ENCODE measurements around the gene GEMIN4. TPM values are rescaled to one million over a fixed set of nuclear protein-coding genes. Genes with fewer than 3 reads are reported as not detected.

GEMIN4 gene
- total RNA-seq, 1 experiment from 2014 or later: 13.4 TPM

DNA sequence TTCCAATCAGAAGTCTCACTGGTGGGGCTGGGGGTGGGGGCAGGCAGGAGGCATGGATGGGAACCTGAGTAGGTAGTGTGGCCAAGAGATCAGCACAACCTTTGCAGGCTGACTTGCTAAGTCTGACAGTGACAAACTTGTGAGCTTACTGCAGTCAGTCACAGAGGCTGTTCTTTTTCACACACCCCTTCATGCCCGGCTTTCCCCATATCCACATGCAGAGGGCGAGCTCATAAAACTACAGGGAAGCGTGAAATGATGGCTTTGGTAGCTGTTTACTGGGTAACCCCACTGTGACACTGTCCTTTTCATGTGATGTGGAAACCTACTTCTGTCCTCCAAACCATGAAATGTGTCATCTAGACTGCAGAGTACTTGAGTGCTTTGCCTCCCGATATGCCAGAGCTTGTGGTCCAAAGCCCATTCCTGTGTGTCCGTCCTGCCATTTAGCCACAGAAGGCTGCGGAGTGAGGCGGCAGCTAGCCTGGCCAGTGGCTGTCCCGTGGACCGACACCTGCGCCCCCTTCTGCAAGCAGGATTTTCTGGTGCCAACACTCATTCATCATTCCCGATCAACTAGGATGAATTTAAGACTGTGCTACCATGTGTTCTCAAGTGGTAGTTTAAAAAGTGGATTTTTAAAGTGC lies 9.8 kb downstream of the GEMIN4 start:
- no peak for DNase-seq (ENCODE audit: low read depth)

DNA sequence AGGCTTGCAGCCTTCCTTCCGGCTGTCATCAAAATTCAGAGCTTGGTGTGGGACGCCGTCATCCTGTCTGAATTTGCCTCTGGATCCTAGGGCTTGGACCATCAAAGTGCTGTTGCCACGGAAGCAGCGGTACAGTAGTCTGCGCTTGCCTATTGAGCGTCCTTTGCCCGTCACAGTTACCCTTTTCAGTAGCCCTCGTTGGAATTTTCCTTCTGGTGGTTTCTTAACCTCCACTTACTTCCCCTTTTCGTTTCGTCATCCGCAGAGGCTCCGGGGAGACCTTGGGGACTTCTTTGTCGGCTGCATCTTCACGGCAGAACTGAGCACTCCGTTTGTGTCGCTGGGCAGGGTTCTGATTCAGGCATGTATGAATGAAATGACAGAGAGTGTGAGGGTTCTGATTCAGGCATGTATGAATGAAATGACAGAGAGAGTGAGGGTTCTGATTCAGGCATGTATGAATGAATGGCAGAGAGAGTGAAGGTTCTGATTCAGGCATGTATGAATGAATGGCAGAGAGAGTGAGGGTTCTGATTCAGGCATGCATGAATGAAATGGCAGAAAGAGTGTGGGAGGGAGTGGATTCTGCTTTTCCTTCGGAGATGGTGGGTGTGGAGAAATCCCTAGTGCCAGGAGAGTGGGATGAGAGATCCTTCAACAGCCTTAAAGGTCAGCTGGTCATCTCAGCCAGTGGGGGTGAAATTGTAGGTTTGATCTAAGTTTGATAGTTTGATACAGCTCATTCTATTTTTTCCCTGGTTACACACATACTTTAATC lies 11.6 kb downstream of the GEMIN4 start:
- DNase-seq (ENCODE audit: low read depth): no peak

DNA sequence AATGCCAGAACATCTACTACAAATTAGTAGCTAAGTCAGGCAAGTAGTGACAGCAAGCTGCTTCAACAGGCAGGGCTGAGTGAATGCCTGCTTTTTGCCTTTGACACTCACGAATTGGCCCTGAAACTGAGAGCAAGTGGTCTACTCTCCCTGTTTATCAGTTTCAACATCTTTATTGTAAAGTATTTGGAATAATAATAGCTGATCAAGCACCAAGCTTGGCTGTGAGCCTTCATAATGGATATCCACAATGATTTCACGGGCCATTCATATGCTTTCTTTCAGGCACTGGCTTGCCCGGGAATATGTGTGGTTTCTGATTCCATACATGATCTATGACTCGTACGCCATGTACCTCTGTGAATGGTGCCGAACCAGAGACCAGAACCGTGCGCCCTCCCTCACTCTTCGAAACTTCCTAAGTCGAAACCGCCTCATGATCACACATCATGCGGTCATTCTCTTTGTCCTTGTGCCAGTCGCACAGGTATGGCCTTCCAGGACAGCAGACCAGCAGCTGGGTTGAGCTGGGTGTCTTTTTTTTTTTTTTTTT lies 14.4 kb downstream of the GEMIN4 start:
- no peak for DNase-seq (ENCODE audit: low read depth)

DNA sequence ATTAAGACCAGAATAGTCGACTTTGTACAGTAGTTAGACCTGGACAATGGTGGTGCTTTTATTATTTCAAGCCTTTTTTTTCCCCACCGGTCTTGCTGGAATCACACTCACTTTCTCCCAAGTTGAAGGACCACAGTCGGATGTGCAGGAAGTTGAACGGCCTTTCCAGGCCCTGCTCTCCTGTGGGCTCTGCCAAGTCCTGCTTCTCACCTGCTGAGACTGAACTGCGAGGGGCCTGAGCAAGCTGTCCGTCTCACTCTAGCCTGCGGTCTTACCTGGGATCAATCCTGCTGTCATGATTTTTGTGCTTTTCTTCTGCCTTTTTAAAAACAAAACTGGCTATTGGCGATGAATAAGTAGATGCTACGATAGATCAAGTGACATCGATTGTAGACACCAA lies 18.3 kb downstream of the GEMIN4 start:
- DNase-seq (ENCODE audit: low read depth): no peak

DNA sequence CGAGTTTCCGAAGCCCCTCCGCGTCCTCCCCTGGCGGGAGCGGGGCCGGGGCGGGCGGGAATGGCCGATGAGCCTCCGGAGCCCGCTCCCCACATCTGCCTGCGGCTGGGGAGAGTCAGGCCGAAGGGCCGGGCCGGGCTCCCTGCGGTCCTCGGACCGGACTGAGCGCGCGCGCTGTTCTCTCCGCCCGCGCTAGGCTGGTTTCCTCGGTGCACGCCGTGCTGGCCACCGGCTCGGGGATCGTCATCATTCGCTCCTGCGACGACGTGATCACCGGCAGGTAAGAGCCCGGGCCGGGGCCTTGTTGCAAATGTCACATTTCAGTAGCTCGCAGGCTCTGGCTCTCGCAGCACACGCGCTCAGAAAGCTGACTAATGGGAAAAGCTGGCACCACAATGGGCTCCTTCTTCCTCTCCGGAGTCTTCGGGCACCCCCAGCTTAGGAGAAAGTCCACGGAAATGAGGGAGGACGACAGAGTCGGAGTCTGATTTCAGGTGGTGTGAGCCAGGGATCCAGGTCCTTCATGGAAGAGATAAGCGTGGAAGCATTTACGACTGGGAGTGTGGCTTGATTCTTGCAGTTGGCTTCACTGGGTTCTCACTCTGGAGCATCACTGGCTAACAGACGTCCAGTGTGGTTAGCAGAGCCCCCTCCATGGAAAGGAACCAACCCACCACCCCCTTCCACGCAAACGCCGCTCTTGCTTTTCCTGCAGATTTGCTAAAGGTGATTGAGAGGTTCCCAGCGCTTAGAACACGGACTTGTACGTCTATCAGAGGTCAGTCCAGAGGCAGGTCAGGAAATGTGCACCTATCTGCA lies 19.0 kb downstream of the GEMIN4 start:
- DNase-seq (ENCODE audit: low read depth): peak; percentile 59

DNA sequence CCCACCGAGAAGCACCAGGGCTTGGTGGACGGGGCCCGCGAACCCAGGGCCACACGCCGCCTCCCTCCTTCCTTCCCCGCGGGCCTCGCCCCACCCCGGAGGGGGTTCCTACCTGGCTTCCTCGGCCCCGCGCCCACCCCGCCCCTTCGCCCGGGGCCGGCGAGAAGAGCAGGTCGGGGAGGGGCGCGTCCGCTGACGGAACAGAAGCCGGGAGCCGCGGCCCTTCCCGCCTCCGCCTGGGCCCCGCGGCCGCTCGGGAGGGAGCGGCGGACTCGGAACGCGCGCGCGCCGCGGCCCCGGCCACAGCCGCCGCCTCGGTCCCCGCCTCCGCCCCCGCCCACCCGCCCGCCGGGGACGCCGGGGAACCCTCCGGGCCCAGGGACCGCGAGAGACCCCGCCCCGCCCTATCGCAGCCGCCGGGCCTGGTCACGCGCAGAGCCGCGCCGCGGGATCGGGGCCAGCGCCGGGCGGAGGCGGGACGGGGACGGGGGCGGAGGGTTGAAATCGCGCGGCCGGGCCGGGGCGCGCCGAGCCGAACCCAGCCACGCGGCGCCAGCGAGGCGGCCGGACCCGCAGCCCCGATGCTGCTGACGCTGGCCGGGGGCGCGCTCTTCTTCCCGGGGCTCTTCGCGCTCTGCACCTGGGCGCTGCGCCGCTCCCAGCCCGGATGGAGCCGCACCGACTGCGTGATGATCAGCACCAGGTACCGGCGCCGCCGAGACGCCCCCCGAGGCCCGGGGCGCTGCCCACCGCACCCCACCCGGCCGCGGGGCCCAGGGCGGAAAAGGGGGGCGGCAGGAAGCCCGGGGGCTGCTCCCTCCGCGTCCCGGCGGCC lies 19.8 kb downstream of the GEMIN4 start, which contains the start of gene TLCD3A:
Gene TLCD3A (plus strand): TSS at position 530 of the 835 bp plus-strand sequence. CDS start 52 bp downstream, at position 582.
- DNase-seq (ENCODE audit: low read depth): peak; percentile 51

DNA sequence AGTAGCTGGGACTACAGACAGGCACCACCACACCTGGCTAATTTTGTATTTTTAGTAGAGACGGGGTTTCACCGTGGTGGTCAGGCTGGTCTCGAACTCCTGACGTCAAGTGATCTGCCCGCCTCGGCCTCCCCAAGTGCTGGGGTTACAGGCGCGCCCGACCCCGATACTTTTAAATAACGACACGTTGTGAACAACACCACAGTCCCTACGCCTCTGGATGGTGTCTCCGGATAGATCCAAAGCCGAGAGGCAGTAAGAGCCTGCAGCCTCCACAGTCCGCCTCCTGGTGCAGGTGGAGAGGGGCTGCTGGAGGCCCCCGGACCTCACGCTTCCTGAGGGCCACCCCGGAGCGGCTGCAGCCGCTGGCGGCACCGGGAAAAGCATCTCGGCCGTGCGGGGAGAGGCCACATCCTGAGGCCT lies 20.4 kb downstream of the GEMIN4 start:
- no peak for DNase-seq (ENCODE audit: low read depth)

DNA sequence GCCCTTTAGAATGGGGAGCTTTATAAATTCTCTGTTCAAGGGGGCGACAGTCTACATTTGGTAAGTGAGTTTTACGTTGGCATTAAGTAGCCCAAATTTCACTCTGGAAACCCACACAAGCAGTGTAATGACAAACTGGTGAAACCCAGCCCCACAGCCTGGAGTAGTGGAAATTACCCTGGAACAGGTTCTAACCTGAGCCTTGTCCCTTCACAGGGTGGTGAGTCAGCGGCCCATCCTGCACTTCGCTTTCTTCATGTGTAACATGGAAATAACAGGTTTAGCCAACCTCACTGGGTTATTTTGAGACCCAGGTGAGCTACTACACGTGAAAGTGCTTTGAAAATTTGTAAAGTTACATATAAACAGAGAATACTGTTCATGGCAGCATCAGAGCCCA lies 23.2 kb downstream of the GEMIN4 start:
- DNase-seq (ENCODE audit: low read depth): no peak

DNA sequence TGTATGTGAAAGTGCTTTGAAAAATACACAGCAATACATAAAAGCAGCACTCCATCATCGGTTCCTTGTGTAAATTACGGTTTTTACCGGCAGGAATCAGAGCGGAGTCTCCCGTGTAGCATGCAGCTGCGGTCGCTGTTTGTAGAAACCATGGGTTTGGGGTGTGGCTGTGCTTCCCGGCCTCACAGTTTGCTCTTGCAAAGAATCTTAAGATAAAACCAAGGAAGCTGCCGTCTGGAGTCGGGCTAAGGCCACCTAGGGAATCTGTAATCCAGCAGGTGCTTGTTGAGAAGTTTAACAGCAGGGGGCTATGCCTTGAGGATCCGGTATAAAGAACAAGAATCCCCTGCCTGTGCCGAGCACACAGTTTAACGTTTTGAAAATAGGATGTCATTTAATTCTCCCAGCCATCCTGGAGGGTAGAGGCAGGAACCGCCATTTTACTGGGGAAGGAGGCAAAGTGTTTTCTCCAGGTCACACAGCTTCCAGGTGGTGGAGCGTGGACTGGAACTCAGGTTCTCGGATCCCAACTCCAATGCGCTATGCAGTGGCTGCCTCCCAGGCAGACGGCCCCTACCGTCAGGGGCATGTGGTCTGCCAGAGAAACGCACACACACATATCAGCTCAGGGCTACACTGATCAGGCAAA lies 25.7 kb downstream of the GEMIN4 start:
- DNase-seq (ENCODE audit: low read depth): no peak

DNA sequence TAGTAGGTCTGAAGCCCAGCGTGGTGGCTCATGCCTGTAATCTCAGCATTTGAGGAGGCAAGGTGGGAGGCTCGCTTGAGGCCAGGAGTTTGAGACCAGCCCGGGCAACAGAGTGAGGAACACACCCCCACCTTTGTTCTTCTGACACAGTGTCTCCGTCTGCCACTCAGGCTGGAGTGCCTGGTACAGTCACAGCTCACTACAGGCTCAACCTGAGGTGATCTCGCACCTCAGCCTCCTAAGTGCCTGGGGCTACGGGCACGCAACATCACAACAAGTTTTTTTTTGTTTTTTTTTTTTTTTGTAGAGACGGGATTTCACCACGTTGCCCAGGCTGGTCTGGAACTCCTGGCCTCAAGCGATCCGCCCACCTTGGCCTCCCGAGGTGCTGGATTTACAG lies 26.3 kb downstream of the GEMIN4 start:
- DNase-seq (ENCODE audit: low read depth): no peak

DNA sequence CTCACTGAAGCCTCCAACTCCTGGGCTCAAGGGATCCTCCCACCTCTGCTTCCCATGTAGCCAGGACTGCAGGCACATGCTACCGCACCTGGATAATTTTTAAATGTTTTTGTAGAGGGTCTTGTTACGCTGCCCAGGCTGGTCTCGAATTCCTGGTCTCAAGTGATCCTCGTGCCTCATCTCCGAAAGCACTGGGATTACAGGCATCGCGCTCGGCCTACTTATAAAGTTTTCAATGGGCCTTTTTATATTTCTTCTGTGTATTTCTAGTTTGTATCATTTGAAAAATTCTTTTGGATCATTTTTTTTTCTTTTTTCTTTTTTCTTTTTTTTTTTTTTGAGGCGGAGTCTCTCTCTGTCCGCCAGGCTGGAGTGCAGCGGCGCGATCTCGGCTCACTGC lies 27.0 kb downstream of the GEMIN4 start:
- DNase-seq (ENCODE audit: low read depth): no peak

DNA sequence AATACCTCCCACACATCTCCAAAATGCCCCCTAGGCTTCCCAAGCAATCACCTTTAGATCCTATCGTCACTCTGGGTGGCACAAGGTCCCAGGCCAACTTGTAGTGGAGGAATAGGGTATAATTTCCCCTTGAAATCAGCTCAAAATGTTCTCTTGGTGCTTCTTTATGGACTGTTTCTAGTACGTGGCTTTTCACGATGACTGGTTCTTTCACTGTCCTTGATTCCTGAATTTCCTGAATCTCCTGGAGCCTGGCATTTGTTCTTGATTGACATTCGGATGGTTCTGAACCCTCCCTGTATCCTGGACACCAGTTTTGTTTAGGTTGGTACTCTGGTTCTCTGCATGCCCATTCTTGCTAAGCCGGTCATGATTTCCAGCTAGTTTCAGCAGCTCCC lies 30.5 kb downstream of the GEMIN4 start:
- DNase-seq (ENCODE audit: low read depth): no peak

DNA sequence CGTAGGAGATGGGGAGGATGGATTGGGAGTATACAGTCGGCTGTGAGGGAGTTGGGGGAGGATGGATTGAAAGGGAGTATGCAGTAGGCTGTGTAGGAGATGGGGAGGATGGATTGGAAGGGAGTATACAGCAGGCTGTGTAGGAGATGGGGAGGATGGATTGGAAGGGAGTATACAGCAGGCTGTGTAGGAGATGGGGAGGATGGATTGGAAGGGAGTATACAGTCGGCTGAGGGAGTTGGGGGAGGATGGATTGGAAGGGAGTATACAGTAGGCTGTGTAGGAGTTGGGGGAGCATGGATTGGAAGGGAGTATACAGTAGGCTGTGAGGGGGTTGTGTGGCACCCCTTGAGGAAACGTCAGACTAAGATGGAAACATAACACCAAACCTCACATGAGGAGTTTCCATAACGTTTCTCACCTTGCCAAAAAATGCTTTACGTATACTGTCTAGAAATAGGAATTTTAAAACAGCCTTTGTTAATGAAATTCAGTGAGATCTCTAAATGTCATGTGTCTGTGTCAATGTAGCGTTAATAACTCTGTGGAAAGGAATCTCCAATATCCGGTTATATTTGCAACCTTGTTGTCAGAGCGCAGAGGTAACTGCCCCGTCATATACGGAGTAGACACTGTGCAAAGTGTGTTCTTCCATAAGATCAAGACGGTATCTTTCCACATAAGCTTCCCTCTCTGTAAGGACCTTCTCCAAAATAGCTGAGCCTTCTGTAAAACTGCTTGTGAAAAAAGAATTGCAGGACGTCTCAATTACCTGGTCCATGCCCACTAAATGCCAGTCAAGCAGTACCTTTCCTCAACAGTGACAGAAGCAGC lies 31.1 kb downstream of the GEMIN4 start:
- DNase-seq (ENCODE audit: low read depth): no peak

DNA sequence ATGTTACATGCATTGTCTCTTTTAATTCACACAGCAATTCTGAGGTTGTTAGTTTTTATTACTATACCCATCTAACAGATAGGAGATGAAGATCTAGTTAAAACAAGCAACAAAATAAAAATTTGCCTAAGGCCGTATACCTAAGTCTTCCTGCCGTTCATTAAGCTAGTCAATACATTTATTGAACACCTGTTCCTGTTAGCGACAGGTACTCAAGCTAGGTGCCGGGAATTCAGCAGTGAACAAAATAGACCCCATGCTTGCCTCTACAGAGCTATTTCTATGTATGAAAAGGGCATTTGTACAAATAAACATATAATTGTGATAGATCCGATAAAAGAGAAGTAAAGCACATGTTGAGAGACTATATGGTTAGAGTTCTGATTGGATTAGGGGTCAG lies 34.0 kb downstream of the GEMIN4 start:
- no peak for DNase-seq (ENCODE audit: low read depth)

DNA sequence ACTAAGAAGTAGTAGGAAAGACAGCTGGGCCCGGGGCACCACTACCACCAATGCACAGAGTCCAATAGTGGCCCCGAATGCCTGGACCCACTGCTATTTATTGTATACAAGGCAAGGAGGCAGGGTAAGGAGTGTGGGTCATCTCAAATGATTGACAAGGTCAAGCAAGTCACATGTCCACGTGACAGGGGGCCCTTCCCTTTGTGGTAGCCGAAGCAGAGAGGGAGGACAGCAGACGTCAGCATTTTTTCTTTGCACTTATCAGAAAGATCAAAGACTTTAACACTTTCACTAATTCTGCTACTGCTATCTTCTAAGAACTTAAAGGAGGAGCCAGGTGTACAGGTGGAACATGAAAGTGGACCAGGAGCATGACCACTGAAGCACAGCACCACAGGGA lies 43.9 kb downstream of the GEMIN4 start:
- no peak for DNase-seq (ENCODE audit: low read depth)

DNA sequence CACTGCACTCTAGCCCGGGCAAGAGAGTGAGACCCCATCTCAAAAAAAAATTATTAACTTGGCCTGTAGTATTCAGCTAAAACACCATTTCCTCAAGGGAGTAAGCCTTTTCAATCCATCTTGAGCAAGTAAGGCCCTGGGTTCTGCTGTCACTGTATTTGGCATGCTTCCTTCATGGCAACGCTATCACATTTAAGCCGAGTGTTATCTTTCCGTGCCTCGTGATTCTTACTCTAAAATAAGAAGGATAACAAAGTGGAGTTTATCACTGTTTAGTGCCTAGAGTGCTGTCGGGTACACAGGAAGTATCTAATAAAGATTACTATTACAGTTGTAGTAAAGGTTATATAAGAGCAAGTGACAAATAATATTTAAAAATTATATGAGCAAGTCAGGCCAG lies 46.2 kb downstream of the GEMIN4 start:
- no peak for DNase-seq (ENCODE audit: low read depth)

DNA sequence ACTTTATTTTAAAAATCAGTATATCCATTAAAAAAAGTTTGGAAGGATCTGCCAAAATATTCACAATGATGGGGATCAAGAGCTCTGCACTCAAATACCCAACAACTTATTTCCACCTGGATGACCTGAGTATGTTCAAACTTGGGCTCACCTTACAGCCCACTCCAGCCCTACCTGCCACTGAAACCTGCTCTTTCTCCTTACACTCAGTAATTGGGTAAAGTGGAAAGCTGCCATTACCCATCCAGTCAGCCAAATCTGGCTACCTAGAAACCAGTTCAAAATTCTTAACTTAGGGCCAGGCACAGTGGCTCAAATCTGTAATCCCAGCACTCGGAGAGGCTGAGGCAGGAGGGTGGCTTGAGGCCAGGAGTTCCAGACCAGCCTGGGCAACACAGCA lies 47.1 kb downstream of the GEMIN4 start:
- no peak for DNase-seq (ENCODE audit: low read depth)

DNA sequence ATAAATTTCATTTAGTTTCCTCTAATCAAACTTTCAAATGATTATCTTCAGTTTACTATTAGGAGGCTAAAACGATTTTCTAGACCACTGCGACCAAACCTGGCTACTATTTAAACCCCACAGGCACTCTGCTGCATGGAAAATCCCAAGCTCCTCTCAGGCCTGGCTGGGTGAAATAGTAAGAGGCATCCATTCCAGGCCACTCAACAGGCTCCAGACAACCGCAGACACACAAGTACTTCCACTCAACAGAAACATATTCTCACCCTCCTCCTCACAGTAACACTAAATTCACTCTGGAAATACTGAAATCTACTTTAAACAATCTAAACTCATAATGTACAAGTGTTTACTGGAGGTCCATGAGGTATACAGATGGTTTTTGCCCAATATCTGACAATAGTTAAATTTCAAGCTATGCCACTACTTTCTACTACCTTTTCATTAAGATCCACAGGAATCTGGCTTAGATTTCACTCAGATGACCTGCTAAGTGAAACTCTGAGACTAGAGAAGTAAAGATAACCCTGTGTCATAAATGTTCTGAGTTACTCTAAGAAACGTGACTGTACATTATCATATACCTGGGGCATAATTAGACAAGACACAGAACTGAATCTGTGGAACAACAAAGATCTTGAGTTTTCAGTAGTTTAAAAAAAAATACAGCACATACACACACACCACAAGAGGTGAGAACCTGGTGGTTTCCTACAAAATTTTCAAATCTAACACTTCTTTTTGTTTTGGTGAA lies 47.8 kb downstream of the GEMIN4 start:
- DNase-seq (ENCODE audit: low read depth): no peak

Measured in M059J (cell line).